Urinary bladder (tissue), 4 donors: ENCODE data around the gene RPS6KB2. TPM values are rescaled to one million over a fixed set of nuclear protein-coding genes. Genes with fewer than 3 reads are reported as not detected.
"Not testable (repeated sequence)": the region's sequence is repeated elsewhere in the genome, so short reads cannot be mapped to it uniquely, and the experiment has no call there.

Experiments
- DNase-seq: peaks from one replicate; pipeline ENCODE4 v3.0.0-alpha.2; 2015; ENCODE audit errors: extremely low spot score
- H3K27ac ChIP-seq: one replicate; pipeline ENCODE4 v1.5.1; 2013; ENCODE audit warnings: low read depth, mild to moderate bottlenecking, moderate library complexity
- H3K36me3 ChIP-seq: one replicate; pipeline ENCODE4 v1.6.1; 2013; ENCODE audit warnings: mild to moderate bottlenecking, moderate library complexity; ENCODE audit not compliant: insufficient read depth
- H3K4me1 ChIP-seq: one replicate; pipeline ENCODE4 v1.6.1; 2013; ENCODE audit warnings: mild to moderate bottlenecking, moderate library complexity; ENCODE audit not compliant: insufficient read depth
- H3K4me3 ChIP-seq: one replicate; pipeline ENCODE4 v1.5.1; 2013; ENCODE audit warnings: low read depth, low read length
- WGBS: extraction: QIAGEN DNeasy Blood & Tissue Kit; methylation state at CpG from one replicate; pipeline ENCODE4 v1.1.7; 2013; 5-methylcytosine and 5-hydroxymethylcytosine counted together
- polyA plus RNA-seq: library from polyadenylated mRNA; stranded (reverse); fragments of 200-250 nt; gene quantifications from one replicate; pipeline ENCODE4 v1.2.3, GENCODE V29; 2013
- total RNA-seq: library from RNA; depleted of rRNA; stranded (reverse); fragments of >200 nt; gene quantifications from one replicate; pipeline ENCODE4 v1.2.3, GENCODE V29; 2014
- donor health status: healthy with polysubstance abuse.
- donor health status: healthy.

Gene RPS6KB2
- total and polyA plus RNA-seq, 2 donors = 19.8 to 41.2 TPM

DNA sequence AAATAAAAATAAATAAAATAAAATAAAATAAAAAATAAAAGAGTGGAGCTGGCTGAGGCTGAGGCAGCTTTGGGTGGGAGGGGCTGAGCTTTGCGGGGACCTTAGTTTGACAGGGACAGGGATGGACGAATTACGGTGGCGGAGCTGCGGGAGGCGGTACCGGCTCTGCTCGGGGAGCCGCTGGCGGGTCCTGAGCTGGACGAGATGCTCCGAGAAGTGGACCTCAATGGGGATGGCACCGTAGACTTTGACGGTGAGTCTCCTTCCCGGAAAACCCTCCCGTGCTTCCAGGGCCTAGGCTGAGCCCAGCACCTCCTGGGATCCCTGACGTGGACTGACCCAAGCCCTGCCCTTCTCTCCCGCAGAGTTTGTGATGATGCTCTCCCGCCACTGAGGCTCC is 30.0 kb downstream of the RPS6KB2 start:
- H3K36me3 ChIP-seq = no peaks in the 10 kb centered on the region
- H3K4me3 ChIP-seq = no peak overlapping the region
- H3K4me1 ChIP-seq = no peaks in the 10 kb centered on the region
- 87% methylated on average over 19 of the region's 19 CpGs for WGBS
- H3K27ac ChIP-seq = no peak overlapping the region
- DNase-seq = no peak

DNA sequence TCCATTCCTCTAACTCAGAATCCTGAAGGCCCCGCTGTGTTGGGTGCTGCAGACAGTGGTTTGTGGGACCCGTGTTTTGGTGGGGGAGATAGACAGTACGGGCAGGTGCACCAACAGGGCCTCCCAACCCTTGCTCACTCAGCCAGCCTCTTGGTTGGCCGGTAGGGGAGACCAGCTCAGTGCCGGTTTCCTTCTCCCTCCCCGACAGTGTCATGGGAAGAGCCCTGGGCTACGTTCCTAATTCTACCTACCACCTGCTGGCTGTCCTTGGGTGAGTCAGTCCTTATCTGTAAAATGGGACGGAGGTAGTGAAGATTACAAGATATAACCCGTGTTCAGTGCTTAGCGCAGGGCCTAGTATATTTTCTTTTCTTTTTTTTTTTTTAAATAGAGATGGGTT is 34.9 kb downstream of the RPS6KB2 start:
- Histone ChIP-seq H3K4me3 (no peak overlapping the region), H3K36me3 (no peaks in the 10 kb centered on the region), H3K4me1 (peaks cover 5% of the 10 kb centered on the region), H3K27ac (no peak overlapping the region)
- 88% methylated on average over 10 of the region's 10 CpGs for WGBS
- DNase-seq = no peak

DNA sequence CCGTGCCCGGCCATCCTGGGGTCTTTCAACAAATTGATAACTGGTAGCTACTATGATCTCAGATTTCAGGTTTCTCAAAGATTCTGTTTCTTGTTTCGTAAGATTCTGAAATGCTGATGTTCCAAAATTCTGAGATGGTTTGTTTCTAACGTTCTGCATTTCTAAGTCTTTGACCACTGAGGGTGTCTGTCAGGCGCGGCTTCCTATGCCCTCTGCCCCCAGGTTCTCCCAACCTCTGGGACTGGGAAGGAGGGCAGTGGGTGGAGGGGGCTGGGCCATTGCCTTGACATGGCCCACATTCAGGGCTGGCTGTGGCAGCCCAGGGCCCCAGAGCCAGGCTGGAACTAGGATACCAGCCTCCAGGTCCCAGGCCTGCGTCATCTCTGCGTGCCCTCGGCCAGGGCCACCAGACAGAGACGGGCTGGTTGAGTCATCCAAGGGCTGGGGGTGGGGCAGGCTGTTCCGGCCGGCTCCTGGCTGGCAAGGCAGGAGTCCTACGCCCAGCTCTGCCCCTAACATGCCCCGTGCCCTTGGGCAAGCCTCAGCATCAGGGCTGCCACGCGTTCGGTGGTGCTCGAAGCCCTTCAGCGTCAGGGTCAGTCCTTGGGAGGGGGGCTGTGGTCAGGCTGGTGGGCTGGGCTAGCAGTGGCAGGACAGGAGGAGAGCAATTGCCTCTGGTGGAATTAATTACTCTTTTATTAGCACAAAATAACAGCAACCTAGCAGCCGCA is 35.6 kb downstream of the RPS6KB2 start:
- Histone ChIP-seq H3K4me1 (peaks cover 5% of the 10 kb centered on the region), H3K27ac (peak overlapping the region; percentile 77), H3K36me3 (no peaks in the 10 kb centered on the region), H3K4me3 (no peak overlapping the region)
- 77% methylated on average over 20 of the region's 20 CpGs for WGBS
- DNase-seq = no peak

DNA sequence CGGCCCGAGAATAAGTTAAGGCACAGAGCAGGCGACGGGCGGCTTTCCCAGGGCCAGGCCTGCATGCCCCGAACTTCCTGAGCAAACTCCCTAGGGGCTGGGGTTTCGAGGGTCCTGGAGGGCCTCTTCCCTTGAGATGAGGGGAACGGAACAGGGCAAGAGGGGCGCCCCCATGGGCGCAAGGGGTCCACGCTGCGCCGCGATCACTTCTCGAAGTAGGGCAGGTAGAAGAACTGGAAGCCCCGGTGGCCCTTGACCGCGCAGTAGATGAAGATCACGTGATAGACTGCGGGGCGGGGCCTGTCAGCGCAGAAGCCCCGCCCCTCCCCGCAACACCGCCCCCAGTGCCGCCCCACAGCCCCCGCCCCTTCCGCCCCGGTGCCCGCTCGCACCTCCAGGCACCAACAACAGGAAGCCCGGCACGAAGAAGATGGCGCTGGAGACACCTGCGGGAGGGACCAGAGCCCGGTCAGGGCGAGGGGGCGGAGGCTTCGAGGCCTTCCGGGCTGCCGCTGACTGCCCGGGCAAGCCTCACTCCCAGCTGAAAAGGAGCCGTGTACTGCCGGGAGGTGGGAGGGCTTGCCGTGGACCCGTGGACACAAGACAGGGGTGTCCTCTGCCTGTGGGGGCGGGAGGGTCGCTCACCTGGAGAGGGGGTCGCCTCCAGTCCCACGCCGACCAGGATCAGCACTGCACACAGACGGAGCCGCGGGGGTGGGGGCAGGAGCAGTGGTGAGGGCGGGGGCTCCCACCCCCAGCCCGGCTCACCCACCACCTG is 36.3 kb downstream of the RPS6KB2 start:
- WGBS = 21% methylated on average over 56 of the region's 56 CpGs
- peak overlapping the region; percentile 39 for H3K4me3 ChIP-seq
- H3K4me1 ChIP-seq = peaks cover 5% of the 10 kb centered on the region
- no peaks in the 10 kb centered on the region for H3K36me3 ChIP-seq
- no peak for DNase-seq
- H3K27ac ChIP-seq = peak overlapping the region; percentile 88

DNA sequence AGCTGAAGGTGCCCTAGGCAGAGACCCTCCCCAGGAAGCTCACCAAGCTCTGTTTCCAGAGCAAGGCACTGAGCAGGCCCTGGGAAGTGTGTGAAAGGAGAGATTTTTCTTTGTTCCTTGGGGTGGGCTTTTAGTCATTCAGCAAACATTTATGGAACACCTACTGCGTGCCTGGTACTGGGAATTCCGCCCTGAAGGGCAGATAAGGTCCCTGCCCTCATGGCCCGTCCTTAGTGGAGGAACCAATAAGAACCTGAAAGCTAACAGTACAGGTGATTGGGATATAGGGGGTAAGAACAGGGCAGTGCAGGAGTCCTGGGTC is 36.9 kb downstream of the RPS6KB2 start:
- Histone ChIP-seq H3K36me3 (no peaks in the 10 kb centered on the region), H3K4me3 (peak overlapping the region; percentile 39), H3K4me1 (peaks cover 5% of the 10 kb centered on the region), H3K27ac (peak overlapping the region; percentile 88)
- DNase-seq = no peak
- WGBS = 69% methylated on average over 3 of the region's 3 CpGs

DNA sequence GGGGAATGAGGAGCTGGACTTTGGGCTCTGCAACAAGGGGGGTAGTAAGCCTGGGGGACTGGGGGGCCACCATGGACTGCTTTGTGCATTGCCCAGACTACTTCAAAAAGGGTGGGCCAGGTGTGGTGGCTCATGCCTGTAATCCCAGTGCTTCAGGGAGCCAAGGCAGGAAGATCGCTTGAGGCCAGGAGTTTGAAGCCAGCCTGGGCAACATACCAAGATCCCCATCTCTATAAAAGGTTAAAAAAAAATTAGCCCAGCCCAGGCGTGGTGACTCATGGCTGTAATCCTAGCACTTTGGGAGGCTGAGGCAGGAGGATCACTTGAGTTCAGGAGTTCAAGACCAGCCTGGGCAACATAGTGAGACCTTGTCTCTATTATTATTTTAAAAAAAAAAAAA is 37.2 kb downstream of the RPS6KB2 start:
- H3K36me3 ChIP-seq, DNase-seq, H3K27ac ChIP-seq, H3K4me3 ChIP-seq, H3K4me1 ChIP-seq: not testable (repeated sequence)
- WGBS = 48% methylated on average over 2 of the region's 2 CpGs

DNA sequence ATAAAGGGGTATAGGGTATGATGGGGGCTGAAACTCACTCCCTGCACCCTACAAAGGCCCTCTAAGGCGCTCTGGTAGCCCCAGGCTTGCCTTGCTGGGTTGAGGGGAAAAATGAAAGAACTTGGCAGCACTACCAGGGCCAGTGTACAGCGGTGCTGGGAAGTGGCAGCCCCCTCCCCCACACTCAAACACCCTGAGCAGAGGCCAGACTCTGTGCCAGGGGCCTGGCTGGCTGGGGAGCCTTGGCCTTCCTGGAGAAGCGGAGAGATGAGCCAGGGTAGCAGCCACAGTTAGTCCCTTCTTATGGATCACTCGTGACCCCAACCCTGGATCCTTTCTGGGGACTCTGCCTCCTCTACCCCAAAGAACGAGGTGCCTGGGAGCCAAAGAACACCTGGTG is 38.1 kb downstream of the RPS6KB2 start:
- 82% methylated on average over 5 of the region's 5 CpGs for WGBS
- Histone ChIP-seq H3K27ac (peak overlapping the region; percentile 14), H3K36me3 (no peaks in the 10 kb centered on the region), H3K4me3 (no peak overlapping the region), H3K4me1 (peaks cover 5% of the 10 kb centered on the region)
- DNase-seq = no peak

DNA sequence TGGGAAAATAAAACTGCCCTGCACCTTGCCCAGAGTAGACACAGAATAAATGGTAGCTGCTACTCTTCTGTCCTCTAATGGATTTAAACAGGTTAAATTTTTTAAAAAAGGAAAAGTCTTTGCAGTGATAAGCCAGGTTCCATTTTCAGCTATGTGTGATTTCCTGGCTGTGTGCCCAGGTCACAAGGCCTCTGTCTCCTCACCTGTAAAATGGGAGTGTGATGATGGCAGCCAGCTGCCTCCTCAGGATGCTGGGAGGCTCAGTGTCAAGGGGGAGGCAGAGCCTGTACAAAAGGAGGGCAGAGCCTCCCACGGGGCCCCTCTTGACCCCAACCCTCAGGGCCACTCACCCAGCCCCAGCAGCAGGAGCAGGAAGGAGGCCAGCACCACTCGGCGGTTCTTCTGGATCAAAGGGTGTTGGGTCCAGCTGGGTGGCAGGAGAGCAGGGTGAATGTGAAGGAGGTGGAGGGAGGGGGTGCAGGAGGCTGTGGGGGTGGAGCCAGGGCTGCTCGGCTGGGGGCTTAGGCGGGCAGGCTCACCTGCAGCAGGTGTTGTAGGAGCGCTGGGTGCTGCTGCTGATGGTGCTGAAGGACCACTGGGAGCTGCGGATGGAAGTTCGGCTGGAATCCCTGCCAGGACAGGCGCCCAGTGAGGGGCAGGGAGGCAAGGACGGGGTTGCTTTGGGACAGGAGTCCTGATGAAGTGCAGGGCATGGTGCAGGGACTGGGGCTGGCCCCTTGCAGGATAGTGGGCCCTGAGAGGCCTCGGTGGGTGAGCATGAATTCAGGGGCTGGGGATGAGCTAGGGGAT is 38.9 kb downstream of the RPS6KB2 start:
- no peak overlapping the region for H3K4me3 ChIP-seq
- no peak overlapping the region for H3K27ac ChIP-seq
- no peak for DNase-seq
- 76% methylated on average over 11 of the region's 11 CpGs for WGBS
- no peaks in the 10 kb centered on the region for H3K36me3 ChIP-seq
- peaks cover 5% of the 10 kb centered on the region for H3K4me1 ChIP-seq

DNA sequence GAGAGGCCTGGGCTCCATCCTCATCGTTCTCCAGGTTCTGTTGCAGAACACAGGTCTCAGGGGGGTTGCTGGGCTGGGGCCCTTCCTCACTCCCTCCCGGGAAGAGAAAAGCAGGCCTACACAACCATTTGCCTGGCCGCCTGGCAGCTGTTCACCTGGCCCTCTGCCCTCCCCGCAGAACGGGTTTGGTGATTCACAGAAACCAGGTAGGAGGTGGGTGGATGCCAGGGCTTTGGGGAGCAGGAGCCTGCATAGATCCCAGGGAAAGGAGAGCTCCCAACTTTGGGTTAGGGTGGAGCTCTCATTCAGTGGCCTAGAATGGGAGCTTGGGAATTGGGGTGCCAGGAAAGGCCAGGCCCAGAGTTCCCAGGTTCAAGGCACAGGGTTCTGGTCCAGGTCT is 39.8 kb downstream of the RPS6KB2 start:
- no peak for DNase-seq
- WGBS = 27% methylated on average over 5 of the region's 5 CpGs
- Histone ChIP-seq H3K4me1 (peaks cover 5% of the 10 kb centered on the region), H3K27ac (peak overlapping the region; percentile 89), H3K36me3 (no peaks in the 10 kb centered on the region), H3K4me3 (peak overlapping the region; percentile 94)

DNA sequence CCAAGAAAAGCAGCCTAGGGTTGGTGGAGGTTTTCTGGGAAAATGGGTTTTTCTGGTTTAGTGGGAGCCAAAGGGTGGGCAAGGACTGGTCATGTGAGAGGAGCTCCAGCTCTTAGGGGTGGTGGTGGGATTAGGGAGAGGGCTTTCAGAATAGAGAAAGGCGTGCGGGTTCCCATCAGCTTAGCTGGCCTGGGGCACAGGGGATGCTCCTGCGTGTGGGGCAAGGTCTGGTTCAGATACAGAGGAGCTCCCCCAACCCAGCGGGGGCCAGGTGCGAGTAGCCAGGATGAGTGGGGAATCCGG is 40.1 kb downstream of the RPS6KB2 start:
- peaks cover 5% of the 10 kb centered on the region for H3K4me1 ChIP-seq
- peak overlapping the region; percentile 89 for H3K27ac ChIP-seq
- whole genome bisulfite sequencing = 4% methylated on average over 6 of the region's 6 CpGs
- H3K36me3 ChIP-seq = no peaks in the 10 kb centered on the region
- H3K4me3 ChIP-seq = peak overlapping the region; percentile 94
- DNase-seq = no peak

DNA sequence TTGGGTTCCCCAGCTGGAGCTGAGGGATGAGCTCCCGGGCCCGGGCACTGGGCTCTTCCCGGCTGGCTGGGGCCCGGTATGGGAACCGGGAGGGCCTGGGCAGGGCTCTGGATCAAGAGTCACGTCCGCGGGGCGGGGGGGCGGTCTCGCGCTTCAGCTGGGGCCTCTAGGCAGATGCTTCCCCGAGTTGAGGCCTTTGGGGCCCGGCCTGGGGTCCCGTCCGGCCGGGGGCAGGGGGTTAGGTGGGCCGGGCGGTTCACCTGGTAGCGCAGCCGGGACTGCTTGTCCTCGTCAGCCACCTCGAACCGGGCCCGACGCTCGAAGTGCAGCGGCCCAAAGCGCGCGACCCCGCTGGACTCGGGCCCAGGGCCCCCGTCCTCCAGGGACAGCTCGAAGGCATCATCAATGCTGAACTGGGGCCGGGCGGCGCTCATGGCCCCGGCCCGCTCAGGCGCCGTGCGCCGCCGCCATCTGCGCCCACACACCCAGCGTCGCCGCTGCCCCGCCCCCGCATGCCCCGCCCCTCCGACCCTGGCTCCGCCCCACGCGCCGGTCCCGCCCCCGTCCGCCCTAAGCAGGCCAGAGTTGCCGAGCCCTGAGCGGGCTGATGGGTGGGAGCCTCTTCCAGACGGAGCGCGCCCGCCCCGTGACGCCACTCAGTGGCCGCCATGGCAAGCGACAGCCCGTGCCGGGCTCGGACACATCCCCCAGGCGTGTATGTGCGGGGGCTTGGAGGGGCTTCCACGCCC is 40.6 kb downstream of the RPS6KB2 start, which contains the start of gene TMEM134:
Gene TMEM134 (minus strand): TSS at position 493 of the 749 bp plus-strand sequence. CDS start 59 bp downstream, at position 434.
- Histone ChIP-seq H3K4me3 (peak within 1 kb of the TSS; percentile 94), H3K4me1 (peaks cover 5% of the 10 kb centered on the region), H3K36me3 (no peaks in the 10 kb centered on the region), H3K27ac (peak within 1 kb of the TSS; percentile 89)
- peak; percentile 62 for DNase-seq
- WGBS = under 1% methylated on average over 76 of the region's 76 CpGs

DNA sequence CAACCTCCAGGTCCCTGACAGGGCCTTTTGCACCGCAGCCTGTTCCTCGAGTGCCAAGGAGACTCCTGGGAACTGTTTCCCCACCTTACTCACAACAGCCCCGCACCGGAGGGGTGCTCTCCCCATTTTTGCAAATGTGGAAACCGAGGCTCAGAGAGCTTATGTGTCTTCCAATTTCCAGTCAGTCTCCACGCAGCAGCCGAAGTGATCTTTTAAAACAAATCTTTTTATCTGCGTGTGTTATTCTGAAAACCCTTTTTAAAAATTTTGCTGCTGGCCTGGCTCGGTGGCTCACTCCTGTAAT is 41.2 kb downstream of the RPS6KB2 start:
- 8% methylated on average over 9 of the region's 9 CpGs for WGBS
- Histone ChIP-seq H3K36me3 (no peaks in the 10 kb centered on the region), H3K4me3 (peak overlapping the region; percentile 94), H3K27ac (peak overlapping the region; percentile 87), H3K4me1 (peaks cover 5% of the 10 kb centered on the region)
- DNase-seq = no peak

DNA sequence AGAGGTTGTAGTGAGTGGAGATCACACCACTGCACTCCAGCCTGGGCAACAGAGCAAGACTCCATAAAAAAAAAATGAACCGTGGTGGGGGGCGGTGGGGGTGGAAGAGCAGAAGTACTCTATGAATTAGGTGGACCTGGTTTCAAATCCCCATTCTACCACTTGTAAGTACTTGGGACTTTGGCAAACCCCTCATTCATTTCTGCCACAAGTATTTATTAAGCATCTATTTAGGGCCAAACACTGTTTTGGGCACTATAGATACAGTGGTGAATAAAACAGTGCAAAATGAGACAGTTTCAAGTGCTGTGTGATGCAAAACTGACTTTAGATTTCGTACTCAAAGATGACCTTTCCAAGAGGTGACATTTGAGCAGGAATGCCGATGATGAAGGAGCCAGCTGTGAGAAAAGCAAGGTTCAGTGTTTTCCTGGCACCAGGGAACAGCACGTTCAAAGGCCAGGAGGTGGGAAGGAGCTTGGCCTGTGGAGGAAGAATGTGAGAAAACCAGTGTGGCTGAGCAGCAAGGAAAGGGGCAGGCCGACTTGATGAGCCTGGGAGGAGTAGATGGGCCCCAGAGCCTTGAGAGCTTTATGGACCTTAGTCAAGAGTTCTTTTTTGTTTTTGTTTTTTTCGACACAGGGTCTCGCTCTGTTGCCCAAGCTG is 42.2 kb downstream of the RPS6KB2 start:
- Histone ChIP-seq H3K36me3 (no peaks in the 10 kb centered on the region), H3K4me1 (peaks cover 5% of the 10 kb centered on the region), H3K27ac (no peak overlapping the region), H3K4me3 (no peak overlapping the region)
- DNase-seq = no peak
- WGBS = 82% methylated on average over 8 of the region's 8 CpGs
